ENCODE results near the gene CALHM4.

Gene CALHM4, protein sequence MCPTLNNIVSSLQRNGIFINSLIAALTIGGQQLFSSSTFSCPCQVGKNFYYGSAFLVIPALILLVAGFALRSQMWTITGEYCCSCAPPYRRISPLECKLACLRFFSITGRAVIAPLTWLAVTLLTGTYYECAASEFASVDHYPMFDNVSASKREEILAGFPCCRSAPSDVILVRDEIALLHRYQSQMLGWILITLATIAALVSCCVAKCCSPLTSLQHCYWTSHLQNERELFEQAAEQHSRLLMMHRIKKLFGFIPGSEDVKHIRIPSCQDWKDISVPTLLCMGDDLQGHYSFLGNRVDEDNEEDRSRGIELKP

DNA sequence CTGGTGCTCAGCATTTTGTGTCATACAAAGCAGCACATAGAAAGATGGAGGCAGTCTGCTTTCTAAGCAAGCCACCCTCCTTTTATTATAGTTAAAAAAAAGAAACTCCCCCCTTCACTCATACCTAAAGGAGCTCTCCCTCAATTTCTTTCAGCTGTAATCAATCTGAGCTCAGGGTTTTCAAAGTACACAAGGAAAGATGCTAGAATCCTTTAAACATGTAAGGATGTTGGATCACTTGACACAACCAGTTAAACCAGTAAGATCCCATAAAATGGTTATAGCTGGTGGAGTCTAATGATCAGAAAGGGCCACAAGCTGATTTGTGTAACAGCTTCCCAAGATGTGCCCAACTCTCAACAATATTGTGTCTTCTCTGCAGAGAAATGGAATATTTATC lies at the start of gene CALHM4:
CALHM4 (plus strand) TSS at position 301 of the 400 bp plus-strand sequence; CDS start at position 344, 43 bp downstream.
- no peak for DNase-seq (ENCODE audit: low read depth in 2 of 2)

DNA sequence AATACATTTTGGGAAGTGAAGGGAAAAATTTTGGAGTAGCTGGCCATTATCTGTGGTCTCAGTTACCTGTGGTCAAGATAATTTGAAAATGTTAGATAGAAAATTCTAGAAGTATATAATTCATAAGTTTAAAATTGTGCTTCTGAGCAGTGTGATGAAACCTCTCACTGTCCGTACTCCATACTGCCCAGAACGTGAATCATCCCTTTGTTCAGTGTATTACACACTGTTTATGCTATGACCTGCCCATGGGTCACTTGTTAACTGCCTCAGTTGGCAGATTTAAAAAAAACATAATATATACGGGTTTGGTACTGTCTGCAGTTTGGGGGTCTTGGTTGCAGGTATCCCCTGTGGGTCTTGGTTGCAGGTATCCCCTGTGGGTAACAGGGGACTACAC lies 46.2 kb upstream of the CALHM4 start:
- DNase-seq (ENCODE audit: low read depth in 2 of 2): no peak

DNA sequence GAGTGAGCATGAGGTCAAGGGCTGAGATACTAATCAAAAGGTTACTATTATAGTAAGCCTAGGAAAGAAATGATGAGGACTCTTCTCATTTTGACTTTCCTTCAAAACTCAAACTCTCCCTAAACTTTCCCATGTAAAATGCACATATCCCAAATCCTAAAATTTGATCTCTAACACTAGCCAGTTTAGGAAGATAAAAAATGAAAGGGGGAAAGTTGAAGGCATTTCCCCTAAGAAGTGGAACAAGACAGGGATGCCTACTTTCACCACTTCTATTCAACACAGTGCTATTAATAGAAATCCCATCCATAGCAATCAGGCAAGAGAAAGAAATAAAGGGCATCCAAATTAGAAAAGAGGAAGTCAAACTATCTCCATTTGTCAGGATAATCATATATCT lies 45.0 kb upstream of the CALHM4 start:
- DNase-seq (ENCODE audit: low read depth in 2 of 2): no peak

DNA sequence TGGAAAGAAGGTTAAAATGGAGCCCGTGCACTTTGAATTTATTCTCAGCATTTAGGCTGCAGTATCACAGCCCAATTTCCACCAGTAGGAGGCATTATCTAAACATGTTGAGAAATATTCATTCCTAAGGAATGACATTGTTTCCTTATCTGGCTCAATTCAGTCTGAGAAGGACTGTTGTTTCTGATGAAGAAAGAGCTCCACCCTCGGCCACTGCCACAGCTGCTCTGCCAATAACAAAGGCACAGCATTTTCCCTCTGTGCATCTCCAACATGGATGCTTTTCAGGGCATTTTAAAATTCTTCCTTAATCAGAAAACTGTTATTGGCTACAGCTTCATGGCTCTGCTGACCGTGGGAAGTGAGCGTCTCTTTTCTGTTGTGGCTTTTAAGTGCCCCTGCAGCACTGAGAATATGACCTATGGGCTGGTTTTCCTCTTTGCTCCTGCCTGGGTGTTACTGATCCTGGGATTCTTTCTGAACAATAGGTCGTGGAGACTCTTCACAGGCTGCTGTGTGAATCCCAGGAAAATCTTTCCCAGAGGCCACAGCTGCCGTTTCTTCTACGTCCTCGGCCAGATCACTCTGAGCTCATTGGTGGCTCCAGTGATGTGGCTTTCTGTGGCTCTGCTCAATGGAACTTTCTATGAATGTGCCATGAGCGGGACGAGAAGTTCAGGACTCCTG lies 42.0 kb upstream of the CALHM4 start, which contains the start of gene CALHM5:
CALHM5 (plus strand) TSS at position 216 of the 687 bp plus-strand sequence; CDS start at position 274, 58 bp downstream.
- no peak for DNase-seq (ENCODE audit: low read depth in 2 of 2)

DNA sequence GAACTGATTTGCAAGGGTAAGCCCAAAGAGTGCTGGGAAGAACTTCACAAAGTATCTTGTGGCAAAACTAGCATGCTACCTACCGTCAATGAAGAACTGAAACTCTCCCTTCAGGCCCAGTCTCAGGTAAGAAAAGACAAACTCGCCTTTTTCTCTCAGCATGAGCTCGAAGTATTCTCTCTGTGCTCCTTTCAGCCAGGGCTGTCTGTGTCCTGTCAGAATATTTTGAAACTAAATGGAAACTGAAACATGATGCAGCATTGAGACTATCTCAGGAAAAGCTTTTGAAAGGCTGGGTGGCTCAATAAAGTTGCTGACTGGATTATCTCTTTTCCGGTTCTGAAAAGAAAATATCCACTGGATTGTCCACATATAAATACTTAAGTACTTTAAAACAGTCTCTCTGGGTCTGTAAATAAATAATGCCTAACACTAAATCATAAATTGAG lies 41.4 kb upstream of the CALHM4 start:
- no peak for DNase-seq (ENCODE audit: low read depth in 2 of 2)

DNA sequence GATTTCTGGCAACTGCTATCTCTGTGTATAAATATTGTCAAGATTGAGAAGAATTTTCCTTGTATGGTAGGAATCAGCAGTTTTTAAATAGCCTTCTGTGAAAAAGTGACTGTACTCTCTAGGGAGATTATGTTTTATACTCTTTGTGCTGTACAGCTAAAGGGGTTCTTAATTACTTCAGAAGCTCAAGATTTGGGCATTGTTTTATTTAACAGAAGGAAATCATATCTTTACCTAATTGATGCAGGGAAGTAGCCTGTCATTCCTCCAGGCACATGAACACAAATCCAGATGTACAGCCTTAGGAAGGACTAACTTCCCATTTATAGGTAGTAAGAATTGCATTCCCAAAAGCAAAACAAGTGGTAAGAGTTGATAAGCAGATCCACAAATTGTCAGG lies 40.8 kb upstream of the CALHM4 start:
- no peak for DNase-seq (ENCODE audit: low read depth in 2 of 2)

DNA sequence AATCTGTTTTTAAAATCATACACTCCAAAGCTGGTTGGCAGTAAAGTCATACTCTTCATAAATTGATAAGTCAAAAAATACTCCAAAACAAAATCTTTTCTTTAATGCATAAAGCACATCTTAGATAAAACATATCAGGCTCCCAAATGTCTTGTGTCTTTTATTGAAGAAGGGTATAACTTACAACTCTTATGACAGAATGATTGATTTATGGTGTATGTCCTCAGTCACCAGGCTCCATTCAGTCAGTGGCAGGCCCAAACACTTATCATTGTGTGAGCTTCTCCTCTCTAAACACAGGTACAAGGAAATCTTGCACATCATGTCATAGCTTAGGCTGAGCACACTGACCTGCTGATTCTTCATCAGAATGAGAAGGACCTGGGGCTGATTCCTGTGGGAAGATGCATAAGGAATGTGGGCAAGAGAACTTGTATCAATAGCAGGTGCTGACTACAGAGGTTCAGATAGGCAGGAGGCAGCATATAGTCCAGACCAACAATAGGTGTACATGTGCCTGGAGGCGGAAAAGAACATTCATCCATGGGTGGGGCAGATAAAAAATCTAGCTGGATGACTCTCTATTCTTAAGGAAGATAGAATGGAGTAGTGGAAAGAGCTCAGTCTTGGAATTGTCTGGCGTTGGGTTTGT lies 40.2 kb upstream of the CALHM4 start:
- no peak for DNase-seq (ENCODE audit: low read depth in 2 of 2)

DNA sequence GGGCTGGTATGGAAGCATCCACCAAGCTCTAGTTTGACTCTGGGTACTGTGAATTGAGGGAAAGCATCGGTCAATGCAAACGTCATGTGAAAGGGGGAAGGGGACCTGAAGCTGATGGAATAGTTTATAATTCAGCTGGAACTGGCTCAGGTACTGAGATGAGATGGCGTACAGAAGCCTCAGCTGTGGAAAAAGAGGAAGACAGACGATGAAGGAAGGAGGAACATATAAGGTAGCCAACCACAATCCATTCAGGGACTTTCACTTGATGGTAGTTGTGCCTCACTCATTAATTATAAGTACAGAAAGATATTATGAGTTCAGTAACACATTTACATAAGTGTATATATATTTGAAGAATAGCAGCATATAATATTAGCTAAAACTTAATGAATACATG lies 39.4 kb upstream of the CALHM4 start:
- no peak for DNase-seq (ENCODE audit: low read depth in 2 of 2)

DNA sequence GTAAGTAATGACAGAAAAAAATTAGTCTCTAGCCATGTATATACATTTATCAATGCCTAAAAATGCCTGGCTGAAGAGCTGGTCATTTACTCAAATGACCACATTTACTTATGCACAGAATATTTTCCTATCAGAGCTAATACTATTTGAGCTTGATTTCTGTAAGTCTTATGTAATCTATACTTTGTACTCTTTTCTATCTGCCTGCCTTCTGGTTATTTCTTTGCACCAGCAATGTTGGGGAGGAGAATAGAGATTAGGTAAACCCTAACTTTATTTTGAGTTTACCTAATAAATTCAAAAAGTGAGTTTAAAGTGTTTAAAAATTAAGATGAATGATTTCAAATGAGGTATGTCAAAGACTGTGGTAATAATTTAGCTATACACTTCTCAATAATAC lies 38.4 kb upstream of the CALHM4 start:
- DNase-seq (ENCODE audit: low read depth in 2 of 2): no peak

DNA sequence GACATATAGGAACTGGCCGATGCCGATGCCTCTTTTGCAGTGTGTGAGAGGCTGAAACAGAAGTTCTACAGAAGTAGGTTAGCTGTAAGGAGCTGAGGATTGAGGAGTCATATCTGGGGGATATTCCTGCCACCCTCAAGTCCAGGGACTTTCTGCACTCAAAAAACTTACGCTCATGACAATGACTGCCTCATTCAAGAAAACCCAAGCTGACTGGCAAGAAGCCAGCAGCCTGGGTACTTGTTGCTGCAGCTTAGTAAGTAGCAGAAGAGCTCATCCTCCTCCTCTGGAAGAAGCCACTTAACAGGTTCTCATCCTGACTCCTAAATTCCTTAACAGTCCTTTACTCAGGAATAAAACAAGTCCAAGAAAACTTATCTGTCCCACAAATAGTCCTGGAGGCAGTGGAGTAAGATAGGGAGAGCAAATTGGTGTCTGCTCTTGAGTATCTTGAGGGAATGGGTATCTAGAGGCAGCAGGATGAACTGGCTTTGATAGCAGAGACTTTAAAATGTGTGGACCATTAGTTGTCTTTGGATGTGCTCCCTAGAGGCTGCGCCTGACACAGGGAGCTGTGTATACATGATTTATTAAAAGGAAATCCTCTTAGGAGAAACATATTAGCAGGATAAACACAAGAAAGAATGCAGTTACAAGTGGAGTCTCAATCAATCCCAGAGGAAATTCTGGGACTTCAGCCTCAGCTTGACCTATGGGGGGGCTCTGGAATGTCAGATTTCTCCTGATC lies 34.8 kb upstream of the CALHM4 start:
- DNase-seq (ENCODE audit: low read depth in 2 of 2): no peak

DNA sequence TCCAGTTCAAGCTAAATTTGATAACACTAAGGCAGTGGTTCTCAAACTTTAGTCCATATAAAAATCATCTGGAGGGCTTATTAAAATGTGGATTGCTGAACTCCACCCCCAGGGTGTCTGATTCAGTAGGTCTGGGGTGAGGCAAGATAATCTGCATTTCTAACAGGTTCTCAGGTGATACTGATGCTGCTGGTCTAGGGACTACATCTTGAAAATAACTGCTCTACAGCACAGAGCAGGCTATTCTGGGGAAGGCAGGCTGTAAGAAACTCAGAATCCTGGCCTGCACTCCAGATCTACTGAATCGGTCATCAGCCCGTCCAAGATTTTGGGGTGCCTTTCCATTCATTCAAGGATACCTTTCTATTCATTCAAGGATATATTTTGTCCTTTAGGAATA lies 30.7 kb upstream of the CALHM4 start:
- DNase-seq (ENCODE audit: low read depth in 2 of 2): no peak

DNA sequence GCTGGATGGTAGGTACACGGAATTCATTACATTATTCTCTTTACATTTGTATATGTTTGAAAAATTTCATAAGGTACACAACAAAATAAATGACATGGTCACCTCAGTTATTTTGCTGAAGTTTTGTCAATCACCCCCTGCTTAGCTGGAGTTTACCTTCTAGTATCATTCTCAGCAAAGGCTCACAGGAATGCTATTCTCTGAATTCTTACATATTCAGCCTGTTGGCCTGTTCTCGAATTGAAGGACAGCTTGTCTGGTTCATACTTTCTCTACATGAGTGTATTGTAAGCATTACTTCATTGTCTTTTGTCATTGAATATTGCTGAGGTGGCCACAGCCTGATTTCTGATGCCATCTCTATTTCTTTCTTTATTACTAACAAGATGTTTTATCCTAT lies 29.3 kb upstream of the CALHM4 start:
- no peak for DNase-seq (ENCODE audit: low read depth in 2 of 2)

DNA sequence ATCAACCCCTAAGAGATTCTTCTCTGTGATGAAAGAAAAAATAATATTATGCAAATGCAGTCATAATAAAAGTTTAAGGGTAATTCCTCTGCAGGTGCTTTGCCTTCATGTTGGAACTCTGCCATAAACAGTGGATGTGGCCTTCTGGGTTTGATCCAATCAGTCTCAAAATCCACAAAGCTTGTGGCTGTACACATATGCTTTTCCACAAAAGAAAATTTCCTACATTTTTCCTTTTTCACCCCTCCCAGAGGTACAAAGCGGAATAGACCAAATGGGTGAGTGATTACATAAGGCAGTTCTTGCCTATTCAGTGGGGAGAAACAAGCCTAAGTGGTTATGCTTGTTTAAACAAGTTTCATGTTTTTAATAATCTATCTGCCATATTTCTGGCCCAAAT lies 25.4 kb upstream of the CALHM4 start:
- no peak for DNase-seq (ENCODE audit: low read depth in 2 of 2)

DNA sequence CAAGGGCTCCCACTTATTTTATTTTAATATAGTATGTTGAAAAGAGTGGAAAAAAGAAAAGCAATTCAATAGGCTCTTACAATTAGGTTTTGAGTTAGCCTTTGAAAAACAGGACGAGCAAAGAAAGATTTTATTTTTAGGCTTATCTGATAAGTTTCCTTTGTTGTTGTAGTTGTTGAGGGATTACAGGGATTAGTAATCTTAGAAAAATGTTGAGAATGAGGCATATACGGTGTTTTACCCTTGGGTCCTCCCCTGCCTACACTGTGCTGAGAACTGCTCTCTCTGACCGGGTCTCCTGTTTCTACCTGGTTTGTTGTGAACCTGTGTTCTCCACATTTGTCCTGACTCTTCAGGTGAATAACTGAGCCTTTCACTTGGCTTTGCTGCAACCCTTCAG lies 24.8 kb upstream of the CALHM4 start:
- DNase-seq (ENCODE audit: low read depth in 2 of 2): no peak

DNA sequence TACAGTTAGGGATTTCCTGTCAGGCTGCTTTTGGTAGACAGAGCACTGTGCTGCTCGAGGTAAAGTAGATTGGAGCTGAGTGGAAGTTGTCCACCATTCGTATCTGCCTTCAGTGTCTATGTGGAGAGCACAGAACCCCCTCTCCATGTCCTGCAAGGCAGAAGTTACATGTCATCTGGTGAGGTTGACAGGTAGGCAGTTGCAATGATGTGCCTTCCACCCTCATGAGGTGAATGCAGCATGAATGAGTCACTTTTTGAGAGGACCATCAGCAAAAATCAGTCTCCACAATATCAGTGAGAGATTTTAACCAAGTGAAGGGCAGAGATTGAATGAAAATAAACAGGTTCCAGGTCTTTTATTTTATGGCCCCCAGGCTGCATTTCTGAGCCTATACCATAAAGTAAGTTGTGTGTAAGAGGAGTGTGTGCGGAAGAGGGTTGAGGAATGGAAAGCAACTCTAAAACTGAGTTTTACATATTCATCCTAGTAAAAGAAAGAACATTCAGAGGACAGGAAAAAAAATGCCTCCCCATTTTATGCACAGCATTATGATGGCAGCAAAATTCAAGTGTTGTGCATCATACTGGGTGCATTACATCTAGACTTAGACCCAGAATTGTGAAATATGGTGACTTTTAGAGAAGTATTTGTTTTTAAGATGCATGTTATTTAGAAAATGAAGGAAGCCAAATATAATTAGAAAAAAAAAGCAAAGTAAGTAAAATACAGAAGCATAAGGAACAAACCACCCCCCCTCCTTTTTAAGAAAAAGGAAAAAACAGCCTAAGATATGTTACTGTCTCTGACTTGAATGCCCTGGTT lies 23.9 kb upstream of the CALHM4 start:
- DNase-seq (ENCODE audit: low read depth in 2 of 2): no peak

DNA sequence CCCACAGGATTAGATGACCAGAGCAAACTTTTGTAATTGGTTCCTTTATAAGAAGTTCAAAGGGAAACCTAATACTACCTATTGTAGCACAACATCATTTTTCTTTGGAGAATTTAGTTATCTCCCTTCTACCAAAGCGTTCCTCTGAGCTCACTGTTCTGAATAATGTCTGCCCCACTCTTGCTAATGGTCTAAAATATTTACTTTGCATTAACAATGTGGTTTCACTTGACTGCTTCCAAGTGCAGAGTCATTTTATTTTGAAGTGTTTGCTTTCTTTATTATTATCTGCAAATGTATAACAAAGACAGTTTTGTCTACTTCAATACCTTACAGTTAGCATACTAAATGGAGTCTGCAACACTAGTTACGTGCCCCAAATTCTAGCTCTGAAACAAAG lies 23.1 kb upstream of the CALHM4 start:
- DNase-seq (ENCODE audit: low read depth in 2 of 2): no peak

DNA sequence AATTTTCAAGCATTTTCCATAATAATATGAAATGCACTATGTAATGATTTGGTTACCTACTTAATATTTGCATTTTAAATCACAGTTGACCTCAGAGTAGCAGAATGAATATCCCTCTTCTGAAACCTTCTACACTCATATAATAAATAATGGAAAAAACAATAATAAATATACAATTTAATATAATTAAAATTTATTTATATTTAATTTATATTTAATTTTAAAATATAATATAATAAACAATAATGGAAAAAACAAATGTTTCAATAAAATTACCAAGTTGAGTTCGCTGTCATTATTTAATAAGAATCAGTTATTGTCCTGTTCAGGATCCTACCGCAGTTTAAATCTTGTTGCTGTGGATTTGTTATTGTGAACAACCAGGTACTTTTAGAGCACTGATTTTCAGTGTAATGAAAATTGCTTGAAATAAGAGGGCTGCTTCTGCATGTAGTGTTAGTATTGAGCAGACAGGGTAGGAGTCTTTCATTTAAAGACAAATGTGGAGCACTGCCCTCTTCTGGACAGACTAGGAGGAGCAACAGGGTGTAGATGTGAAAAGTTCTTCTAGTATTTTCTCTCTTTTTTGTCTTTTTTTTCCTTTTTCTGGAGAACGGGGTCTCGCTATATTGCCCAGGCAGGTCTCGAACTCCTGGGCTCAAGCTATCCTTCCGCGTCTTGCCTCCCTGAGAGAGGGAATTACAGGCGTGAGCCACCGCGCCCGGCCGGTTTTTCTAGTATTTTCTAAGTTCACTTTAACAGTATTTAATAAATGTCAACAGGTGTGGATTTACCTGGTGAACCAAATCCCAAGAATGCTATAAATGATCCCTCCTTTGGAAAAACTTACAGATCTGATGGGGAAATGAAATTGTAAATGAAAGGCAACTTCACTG lies 21.6 kb upstream of the CALHM4 start:
- DNase-seq (ENCODE audit: low read depth in 2 of 2): peak; percentile 16 to 41

DNA sequence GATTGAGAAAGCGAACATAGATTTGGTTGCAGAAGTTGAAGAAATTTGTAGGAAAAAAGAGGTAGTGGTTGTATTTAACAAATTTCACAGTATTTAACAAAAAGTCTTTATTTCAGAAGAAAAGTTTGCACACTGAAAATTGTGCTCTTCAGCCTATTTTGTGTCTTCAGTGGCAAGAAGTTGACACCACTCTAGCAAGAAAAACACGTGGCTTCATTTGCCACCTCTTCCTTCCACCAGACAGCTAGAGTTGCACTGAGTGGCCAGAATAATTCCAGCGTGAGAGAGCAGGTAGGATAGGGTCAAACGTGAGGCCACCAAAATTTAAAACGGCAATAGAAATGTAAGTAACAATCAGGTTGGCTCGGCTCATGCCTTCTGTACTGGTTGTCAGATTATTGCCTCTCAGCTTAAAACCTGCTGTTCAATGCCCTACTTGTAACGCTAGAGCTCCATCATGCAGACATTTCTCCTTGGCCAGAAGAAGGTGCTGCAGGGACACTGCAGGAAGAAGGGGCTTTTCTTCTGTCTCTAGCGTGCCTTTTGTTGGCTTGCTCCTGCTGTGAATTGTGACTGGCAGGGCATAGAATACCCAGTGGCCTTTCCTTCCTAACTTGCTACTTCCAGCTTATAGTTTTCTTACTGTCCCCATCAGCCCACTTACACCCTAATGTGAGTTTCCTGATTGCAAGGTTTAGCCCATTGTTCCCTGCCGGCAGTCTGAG lies 20.2 kb upstream of the CALHM4 start:
- no peak for DNase-seq (ENCODE audit: low read depth in 2 of 2)

DNA sequence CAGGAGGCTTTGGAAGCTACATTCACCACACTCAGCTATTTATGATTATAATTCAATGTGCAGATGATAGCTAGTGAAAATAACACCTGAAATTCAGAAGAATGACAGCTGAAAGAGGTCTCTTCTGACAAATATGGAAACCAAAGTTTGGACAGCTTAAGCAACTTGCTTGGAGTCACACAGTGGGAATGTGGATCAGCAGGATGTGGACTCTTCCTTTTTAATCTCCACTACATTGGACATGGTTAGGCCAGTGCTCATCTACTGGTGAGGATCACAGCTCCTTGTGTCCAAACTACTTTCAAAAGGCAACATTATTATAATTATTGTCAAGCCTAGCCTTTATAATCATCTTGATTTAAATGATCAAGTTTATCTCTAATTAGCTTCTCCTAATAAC lies 18.4 kb upstream of the CALHM4 start:
- no peak for DNase-seq (ENCODE audit: low read depth in 2 of 2)

DNA sequence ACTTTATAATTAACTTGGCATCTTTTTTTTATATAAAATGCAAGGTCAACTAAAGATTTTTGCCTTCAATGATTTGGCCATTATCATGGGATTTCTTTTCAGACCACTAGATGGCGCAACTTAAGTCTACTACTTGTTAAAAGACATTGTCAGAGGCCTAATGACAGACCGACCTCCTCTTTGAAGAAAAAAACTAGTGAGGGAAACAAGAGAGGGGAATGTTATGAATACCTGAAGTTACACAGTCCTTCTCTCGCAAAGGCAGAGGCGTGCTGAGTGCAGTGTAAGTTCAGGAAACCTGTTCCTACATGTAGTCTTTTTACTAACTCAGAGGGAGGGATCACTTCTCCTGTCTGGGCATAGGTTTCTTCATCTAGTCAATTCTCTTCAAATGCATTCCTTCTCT lies 17.3 kb upstream of the CALHM4 start:
- no peak for DNase-seq (ENCODE audit: low read depth in 2 of 2)

All from stimulated activated CD4-positive, alpha-beta T cell treated with anti-CD3 and anti-CD28 coated beads, Interleukin-12 subunit alpha, Interleukin-12 subunit beta, amount 100 ng/mL, for 24 hours (primary cell).